ENCODE results near the gene KLF8. TPM values are rescaled to one million over a fixed set of nuclear protein-coding genes. Genes with fewer than 3 reads are reported as not detected.
"Not testable (repeated sequence)": the region's sequence is repeated elsewhere in the genome, so short reads cannot be mapped to it uniquely, and the experiment has no call there.

KLF8 gene
- polyA plus RNA-seq, result 1 to 10 TPM in 2 of 4 donors, not detected in 2; 2.4 to 2.6 TPM
- long read RNA-seq, donor 1, result 0 reads
- long read RNA-seq, donor 2, result 0 reads
- long read RNA-seq, donor 3, result 0 reads
- long read RNA-seq, donor 4, result 0 reads
- long read RNA-seq, donor 5, result 0 reads
- long read RNA-seq, donor 6, full-length matches to known transcripts, result 1 of 1 reads
- long read RNA-seq, donor 6, partial matches to known transcripts, result 0 of 1 reads
- long read RNA-seq, donor 6, other reads (novel, unspliced or antisense), result 0 of 1 reads
- long read RNA-seq, donor 7, partial matches to known transcripts, result 0 of 1 reads
- long read RNA-seq, donor 7, other reads (novel, unspliced or antisense), result 0 of 1 reads
- long read RNA-seq, donor 8, result 0 reads
- long read RNA-seq, donor 9, result 0 reads
- long read RNA-seq, donor 10, partial matches to known transcripts, result 5 of 5 reads
- long read RNA-seq, donor 10, other reads (novel, unspliced or antisense), result 0 of 5 reads

GRCh38 chrX:56232221-56233082 lies at the start of gene KLF8:
TSS of gene KLF8 (plus strand) at chrX:56232356. CDS start at chrX:56233335, 979 bp downstream.
- 2 to 47% (median 17%) methylated on average over 36 to 38 of the region's 38 CpGs for WGBS, 3 donors
- DNase-seq (peak; percentile 28 to 55), FAIRE-seq (no peak)
- peak within 1 kb of the TSS in 2 of 3 donors; percentile 28 to 40 for H3K4me3 ChIP-seq (ENCODE audit: low read depth in 1 of 3, low read length in 3 of 3)
- H3K27me3 ChIP-seq (ENCODE audit: control insufficient read depth in 3 of 3, insufficient read depth in 3 of 3, low read length in 3 of 3), result no peaks in the 10 kb centered on the region
- no peaks in the 10 kb centered on the region for H3K4me1 ChIP-seq (ENCODE audit: control insufficient read depth in 3 of 3, insufficient read depth in 2 of 3, low read depth in 1 of 3, low read length in 2 of 3)
- H3K27ac ChIP-seq (ENCODE audit: low read depth in 1 of 3, low read length in 2 of 3), result peak within 1 kb of the TSS in 1 of 3 donors; percentile 54
- no peaks in the 10 kb centered on the region for H3K36me3 ChIP-seq (ENCODE audit: control insufficient read depth in 3 of 3, insufficient read depth in 2 of 3, low read depth in 1 of 3, low read length in 3 of 3)
- H3K9me3 ChIP-seq (ENCODE audit: control insufficient read depth in 2 of 2, insufficient read depth in 1 of 2, low read depth in 1 of 2, low read length in 1 of 2), result no peaks in the 10 kb centered on the region

GRCh38 chrX:56206945-56207344 lies 25.2 kb upstream of the KLF8 start:
- not testable (repeated sequence) for H3K36me3 ChIP-seq (ENCODE audit: control insufficient read depth in 3 of 3, insufficient read depth in 2 of 3, low read depth in 1 of 3, low read length in 3 of 3); H3K27me3 ChIP-seq (ENCODE audit: control insufficient read depth in 3 of 3, insufficient read depth in 3 of 3, low read length in 3 of 3); H3K9me3 ChIP-seq (ENCODE audit: control insufficient read depth in 2 of 2, insufficient read depth in 1 of 2, low read depth in 1 of 2, low read length in 1 of 2); FAIRE-seq; H3K4me1 ChIP-seq (ENCODE audit: control insufficient read depth in 3 of 3, insufficient read depth in 2 of 3, low read depth in 1 of 3, low read length in 2 of 3); H3K4me3 ChIP-seq (ENCODE audit: low read depth in 1 of 3, low read length in 3 of 3); DNase-seq; H3K27ac ChIP-seq (ENCODE audit: low read depth in 1 of 3, low read length in 2 of 3)
- WGBS, 3 donors, result 65 to 94% (median 92%) methylated on average over 2 of the region's 2 CpGs

GRCh38 chrX:56211701-56212100 lies 20.5 kb upstream of the KLF8 start:
- H3K9me3 ChIP-seq (ENCODE audit: control insufficient read depth in 2 of 2, insufficient read depth in 1 of 2, low read depth in 1 of 2, low read length in 1 of 2), result peaks cover 0 to 9% of the 10 kb centered on the region in 2 donors
- FAIRE-seq (no peak), DNase-seq (no peak)
- H3K36me3 ChIP-seq (ENCODE audit: control insufficient read depth in 3 of 3, insufficient read depth in 2 of 3, low read depth in 1 of 3, low read length in 3 of 3), result no peaks in the 10 kb centered on the region
- 78 to 92% (median 89%) methylated on average over 3 of the region's 3 CpGs for WGBS, 3 donors
- no peak overlapping the region for H3K27ac ChIP-seq (ENCODE audit: low read depth in 1 of 3, low read length in 2 of 3)
- no peaks in the 10 kb centered on the region for H3K4me1 ChIP-seq (ENCODE audit: control insufficient read depth in 3 of 3, insufficient read depth in 2 of 3, low read depth in 1 of 3, low read length in 2 of 3)
- no peaks in the 10 kb centered on the region for H3K27me3 ChIP-seq (ENCODE audit: control insufficient read depth in 3 of 3, insufficient read depth in 3 of 3, low read length in 3 of 3)
- H3K4me3 ChIP-seq (ENCODE audit: low read depth in 1 of 3, low read length in 3 of 3), result no peak overlapping the region

GRCh38 chrX:56216332-56216731 lies 15.8 kb upstream of the KLF8 start:
- no peaks in the 10 kb centered on the region for H3K27me3 ChIP-seq (ENCODE audit: control insufficient read depth in 3 of 3, insufficient read depth in 3 of 3, low read length in 3 of 3)
- H3K4me3 ChIP-seq (ENCODE audit: low read depth in 1 of 3, low read length in 3 of 3), result no peak overlapping the region
- H3K4me1 ChIP-seq (ENCODE audit: control insufficient read depth in 3 of 3, insufficient read depth in 2 of 3, low read depth in 1 of 3, low read length in 2 of 3), result no peaks in the 10 kb centered on the region
- FAIRE-seq (no peak), DNase-seq (no peak)
- no peaks in the 10 kb centered on the region for H3K36me3 ChIP-seq (ENCODE audit: control insufficient read depth in 3 of 3, insufficient read depth in 2 of 3, low read depth in 1 of 3, low read length in 3 of 3)
- peaks cover 0 to 5% of the 10 kb centered on the region in 2 donors for H3K9me3 ChIP-seq (ENCODE audit: control insufficient read depth in 2 of 2, insufficient read depth in 1 of 2, low read depth in 1 of 2, low read length in 1 of 2)
- no peak overlapping the region for H3K27ac ChIP-seq (ENCODE audit: low read depth in 1 of 3, low read length in 2 of 3)
- WGBS, 3 donors, result 60 to 92% (median 82%) methylated on average over 1 of the region's 1 CpG

GRCh38 chrX:56219700-56220099 lies 12.5 kb upstream of the KLF8 start:
- FAIRE-seq (no peak), DNase-seq (no peak)
- no peak overlapping the region for H3K4me3 ChIP-seq (ENCODE audit: low read depth in 1 of 3, low read length in 3 of 3)

GRCh38 chrX:56221101-56221500 lies 11.1 kb upstream of the KLF8 start:
- Histone ChIP-seq H3K27me3 (ENCODE audit: control insufficient read depth in 3 of 3, insufficient read depth in 3 of 3, low read length in 3 of 3) (no peaks in the 10 kb centered on the region), H3K4me1 (ENCODE audit: control insufficient read depth in 3 of 3, insufficient read depth in 2 of 3, low read depth in 1 of 3, low read length in 2 of 3) (no peaks in the 10 kb centered on the region), H3K27ac (ENCODE audit: low read depth in 1 of 3, low read length in 2 of 3) (no peak overlapping the region), H3K9me3 (ENCODE audit: control insufficient read depth in 2 of 2, insufficient read depth in 1 of 2, low read depth in 1 of 2, low read length in 1 of 2) (no peaks in the 10 kb centered on the region), H3K36me3 (ENCODE audit: control insufficient read depth in 3 of 3, insufficient read depth in 2 of 3, low read depth in 1 of 3, low read length in 3 of 3) (no peaks in the 10 kb centered on the region), H3K4me3 (ENCODE audit: low read depth in 1 of 3, low read length in 3 of 3) (no peak overlapping the region)
- DNase-seq, result no peak
- 72 to 77% (median 76%) methylated on average over 5 of the region's 5 CpGs for WGBS, 3 donors
- FAIRE-seq, result no peak

More at GRCh38 chrX:56219700-56220099, 12.5 kb upstream of the KLF8 start:
- Histone ChIP-seq H3K9me3 (ENCODE audit: control insufficient read depth in 2 of 2, insufficient read depth in 1 of 2, low read depth in 1 of 2, low read length in 1 of 2) (no peaks in the 10 kb centered on the region), H3K27ac (ENCODE audit: low read depth in 1 of 3, low read length in 2 of 3) (no peak overlapping the region), H3K27me3 (ENCODE audit: control insufficient read depth in 3 of 3, insufficient read depth in 3 of 3, low read length in 3 of 3) (no peaks in the 10 kb centered on the region), H3K4me1 (ENCODE audit: control insufficient read depth in 3 of 3, insufficient read depth in 2 of 3, low read depth in 1 of 3, low read length in 2 of 3) (no peaks in the 10 kb centered on the region), H3K36me3 (ENCODE audit: control insufficient read depth in 3 of 3, insufficient read depth in 2 of 3, low read depth in 1 of 3, low read length in 3 of 3) (no peaks in the 10 kb centered on the region)
- WGBS, 3 donors, result 43 to 60% (median 52%) methylated on average over 4 of the region's 4 CpGs

GRCh38 chrX:56222473-56223000 lies 9.6 kb upstream of the KLF8 start:
- no peaks in the 10 kb centered on the region for H3K4me1 ChIP-seq (ENCODE audit: control insufficient read depth in 3 of 3, insufficient read depth in 2 of 3, low read depth in 1 of 3, low read length in 2 of 3)
- no peaks in the 10 kb centered on the region for H3K27me3 ChIP-seq (ENCODE audit: control insufficient read depth in 3 of 3, insufficient read depth in 3 of 3, low read length in 3 of 3)
- H3K9me3 ChIP-seq (ENCODE audit: control insufficient read depth in 2 of 2, insufficient read depth in 1 of 2, low read depth in 1 of 2, low read length in 1 of 2), result no peaks in the 10 kb centered on the region
- no peak overlapping the region for H3K4me3 ChIP-seq (ENCODE audit: low read depth in 1 of 3, low read length in 3 of 3)
- no peaks in the 10 kb centered on the region for H3K36me3 ChIP-seq (ENCODE audit: control insufficient read depth in 3 of 3, insufficient read depth in 2 of 3, low read depth in 1 of 3, low read length in 3 of 3)
- H3K27ac ChIP-seq (ENCODE audit: low read depth in 1 of 3, low read length in 2 of 3), result no peak overlapping the region
- 92 to 100% (median 96%) methylated on average over 8 to 28 of the region's 28 CpGs for WGBS, 3 donors
- DNase-seq (no peak), FAIRE-seq (no peak)

GRCh38 chrX:56226980-56227379 lies 5.2 kb upstream of the KLF8 start:
- WGBS, 3 donors, result 72 to 100% (median 90%) methylated on average over 1 of the region's 1 CpG
- no peak overlapping the region for H3K27ac ChIP-seq (ENCODE audit: low read depth in 1 of 3, low read length in 2 of 3)
- DNase-seq (no peak), FAIRE-seq (no peak)
- no peaks in the 10 kb centered on the region for H3K27me3 ChIP-seq (ENCODE audit: control insufficient read depth in 3 of 3, insufficient read depth in 3 of 3, low read length in 3 of 3)
- no peak overlapping the region for H3K4me3 ChIP-seq (ENCODE audit: low read depth in 1 of 3, low read length in 3 of 3)
- H3K36me3 ChIP-seq (ENCODE audit: control insufficient read depth in 3 of 3, insufficient read depth in 2 of 3, low read depth in 1 of 3, low read length in 3 of 3), result no peaks in the 10 kb centered on the region
- H3K9me3 ChIP-seq (ENCODE audit: control insufficient read depth in 2 of 2, insufficient read depth in 1 of 2, low read depth in 1 of 2, low read length in 1 of 2), result no peaks in the 10 kb centered on the region
- H3K4me1 ChIP-seq (ENCODE audit: control insufficient read depth in 3 of 3, insufficient read depth in 2 of 3, low read depth in 1 of 3, low read length in 2 of 3), result no peaks in the 10 kb centered on the region

Measured in small intestine (tissue), 16 donors.